Fibroblast of skin of left quadriceps (primary cell): Measurements from ENCODE around the gene NOS3.

ENCODE experiments used
- DNase-seq, 2 experiments: peaks; one replicate each; pipeline ENCODE4 v3.0.0-alpha.2; 2013; ENCODE audit warnings: low read depth in 2 of 2

The NOS3 gene

DNA sequence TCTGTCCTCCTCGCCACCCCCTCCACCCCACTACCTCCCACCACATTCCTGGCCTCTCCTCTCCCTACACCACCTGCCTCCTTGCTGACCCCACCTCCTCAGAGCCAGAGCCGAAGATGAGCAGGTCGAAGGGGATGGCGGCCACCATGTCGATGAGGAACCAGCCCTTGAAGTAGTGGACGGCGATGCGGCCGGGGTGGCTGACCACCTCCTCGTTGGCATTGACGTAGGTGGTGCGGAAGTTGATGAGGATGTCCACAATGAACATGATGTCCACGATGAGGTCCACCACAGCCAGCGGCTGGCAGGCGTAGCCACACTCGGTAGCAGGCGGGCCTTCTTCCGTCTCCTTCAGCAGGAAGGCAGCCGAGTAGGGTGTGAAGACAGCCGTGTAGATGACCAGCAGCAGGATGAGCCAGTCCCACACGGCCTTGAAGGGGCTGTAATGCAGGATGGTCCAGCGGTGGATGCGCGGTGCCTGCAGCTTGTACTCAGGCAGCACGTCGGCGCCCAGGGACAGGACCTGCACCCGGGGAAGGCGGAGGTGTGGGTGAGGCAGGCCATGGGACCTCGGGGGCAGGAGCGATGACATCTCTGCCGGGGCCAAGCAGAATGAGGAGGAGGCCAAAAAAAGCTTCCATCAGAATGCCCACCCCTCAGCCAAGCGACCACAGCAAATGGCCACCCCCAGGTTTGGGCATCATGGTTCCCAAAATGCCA is 38.3 kb upstream of the NOS3 start:
- no peak for DNase-seq

DNA sequence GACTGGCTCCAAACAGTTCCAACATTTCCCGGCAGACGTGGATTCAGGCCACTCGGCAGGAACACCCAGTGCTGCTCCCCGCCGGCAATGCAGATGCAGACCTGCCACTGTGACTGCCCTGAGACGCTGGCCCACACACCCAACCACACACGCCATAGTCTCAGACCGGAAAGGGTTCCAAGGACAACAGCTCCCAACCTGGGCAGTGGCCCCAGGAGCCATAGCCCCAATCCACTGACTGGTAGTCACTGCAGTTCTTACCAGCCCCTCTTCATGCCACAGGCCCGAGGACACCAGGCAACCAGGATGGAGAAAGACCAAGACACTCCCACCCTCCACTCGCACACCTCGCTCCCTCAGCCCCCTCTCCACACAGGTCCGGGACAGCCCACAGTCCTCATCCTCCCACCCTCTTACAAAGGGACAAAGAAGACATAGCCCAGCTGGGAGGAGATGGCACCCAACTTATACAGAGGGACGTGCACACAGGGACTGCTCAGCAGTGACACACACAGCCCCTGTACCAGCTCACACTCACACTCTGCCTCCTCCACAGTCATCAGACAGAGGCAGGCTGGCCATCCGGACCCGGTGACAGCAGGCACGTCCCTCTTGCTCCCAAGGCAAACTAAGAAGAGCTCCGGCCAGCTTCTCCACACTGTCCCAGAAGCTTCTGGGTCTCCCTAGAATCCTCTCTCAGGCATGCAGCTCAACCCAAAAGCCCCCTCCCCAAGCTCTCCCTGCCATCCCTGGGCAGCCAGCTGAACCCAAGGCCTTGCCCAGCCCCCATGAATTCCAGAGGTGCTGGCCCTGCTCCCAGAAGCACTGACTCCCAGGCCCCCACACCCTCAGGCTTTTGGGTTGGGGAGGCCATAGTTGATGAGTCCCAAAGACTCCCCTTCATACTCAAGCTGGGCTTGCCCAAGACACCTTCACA is 37.5 kb upstream of the NOS3 start:
- no peak for DNase-seq

DNA sequence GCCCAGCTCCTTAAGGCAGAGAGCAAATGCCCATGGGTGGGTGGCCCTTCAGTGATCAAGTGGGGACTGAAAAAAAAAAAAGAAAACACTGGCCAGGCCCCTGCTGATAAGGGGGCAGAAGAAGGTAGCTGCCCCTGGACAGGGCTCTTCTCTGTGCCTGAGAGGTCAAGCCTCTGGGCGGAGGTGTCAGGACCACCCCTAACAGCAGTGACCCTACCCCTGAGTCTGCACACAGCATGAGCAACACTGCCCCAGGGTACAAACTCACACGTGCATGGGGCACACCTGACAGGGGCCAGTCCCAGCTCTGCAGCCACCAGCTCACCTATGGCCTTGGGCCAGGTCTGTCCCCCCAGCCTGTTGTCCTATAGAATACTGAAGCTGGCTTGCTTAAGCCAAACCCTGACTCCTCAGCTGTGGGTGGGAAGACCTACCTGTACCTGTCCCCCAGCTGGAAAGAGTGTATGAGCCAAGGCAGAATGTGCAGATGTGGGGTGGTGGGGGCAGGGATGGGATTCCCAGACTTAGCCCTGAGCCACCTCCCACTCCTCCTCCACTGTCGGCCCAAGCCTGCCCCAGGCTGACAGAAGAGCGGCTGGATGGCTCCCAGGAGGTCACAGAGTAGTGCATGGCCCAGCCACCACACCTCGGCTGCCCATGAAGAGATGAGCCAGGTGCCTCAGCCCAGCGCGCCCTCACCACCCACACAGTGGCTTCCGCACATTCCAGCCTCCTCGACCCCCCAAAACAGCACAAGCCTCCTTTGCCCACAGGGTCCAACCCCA is 36.4 kb upstream of the NOS3 start:
- DNase-seq: no peak

DNA sequence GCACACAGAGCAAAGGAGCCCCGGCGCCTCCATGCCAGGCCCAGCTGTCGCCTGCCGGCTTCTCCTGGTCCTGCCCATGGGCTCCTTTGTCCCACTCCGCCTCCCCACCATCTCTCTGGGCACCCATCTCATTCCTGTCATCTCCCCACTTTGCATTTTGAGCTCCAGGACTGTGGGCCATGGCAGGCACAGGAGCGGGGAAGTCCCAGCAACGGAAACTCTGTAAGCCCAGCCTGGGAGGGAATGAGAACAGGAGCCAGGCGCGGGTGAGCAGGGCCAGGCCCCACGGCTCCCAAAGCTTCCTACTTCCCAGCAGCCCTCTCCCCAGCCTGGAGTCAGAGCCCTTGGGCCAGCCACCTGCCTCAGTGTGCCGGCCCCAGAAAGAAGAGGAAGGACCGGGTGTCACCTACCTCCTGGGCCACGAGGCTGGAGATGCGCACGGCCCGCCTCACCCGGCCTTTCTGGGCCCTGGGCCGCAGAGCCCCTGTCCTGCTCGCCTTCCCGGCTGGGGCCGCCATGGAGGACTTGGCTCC is 35.8 kb upstream of the NOS3 start:
- DNase-seq: no peak

DNA sequence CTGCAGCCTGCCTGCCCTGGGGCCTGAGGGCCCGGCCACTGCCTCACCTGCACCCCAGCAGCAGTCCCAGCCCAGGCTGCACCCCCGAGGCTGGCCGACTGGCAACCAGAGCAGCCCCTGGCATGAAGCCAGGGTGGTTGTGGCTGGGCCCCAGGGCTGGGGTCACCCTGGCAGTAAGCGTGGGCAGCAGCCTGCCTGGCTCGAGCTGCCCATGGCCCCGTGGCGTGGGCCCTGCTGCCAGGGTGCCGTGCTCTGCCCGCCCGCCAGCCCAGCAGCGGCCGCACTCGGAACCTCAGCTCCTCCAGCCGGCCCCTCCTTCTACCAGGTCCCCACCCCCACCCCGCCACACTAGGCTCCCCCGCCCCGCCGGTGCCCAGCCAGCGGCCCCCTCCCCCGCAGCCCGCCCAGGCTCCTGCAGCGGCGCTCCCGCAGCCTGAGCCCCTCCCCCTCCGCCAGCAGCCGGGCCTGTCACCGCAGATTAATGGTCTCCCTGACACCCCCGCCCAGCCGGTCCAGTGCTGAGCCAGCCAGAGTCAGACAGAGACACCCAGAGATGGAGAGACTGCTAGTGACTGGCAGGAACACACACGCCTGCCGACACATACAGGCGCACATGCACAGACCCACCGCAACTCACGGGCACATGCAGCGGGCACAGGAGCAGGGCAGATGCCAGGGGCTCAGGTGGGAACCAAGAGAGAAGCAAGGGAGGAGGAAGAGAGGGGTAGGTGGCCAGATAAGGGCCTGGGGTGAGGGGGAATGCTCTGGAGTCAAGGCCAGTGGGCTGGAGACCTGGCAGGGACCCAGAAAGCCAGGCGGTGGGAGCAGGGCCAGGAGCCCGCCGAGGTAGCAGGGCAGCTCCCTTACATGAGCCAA is 35.1 kb upstream of the NOS3 start:
- no peak for DNase-seq

DNA sequence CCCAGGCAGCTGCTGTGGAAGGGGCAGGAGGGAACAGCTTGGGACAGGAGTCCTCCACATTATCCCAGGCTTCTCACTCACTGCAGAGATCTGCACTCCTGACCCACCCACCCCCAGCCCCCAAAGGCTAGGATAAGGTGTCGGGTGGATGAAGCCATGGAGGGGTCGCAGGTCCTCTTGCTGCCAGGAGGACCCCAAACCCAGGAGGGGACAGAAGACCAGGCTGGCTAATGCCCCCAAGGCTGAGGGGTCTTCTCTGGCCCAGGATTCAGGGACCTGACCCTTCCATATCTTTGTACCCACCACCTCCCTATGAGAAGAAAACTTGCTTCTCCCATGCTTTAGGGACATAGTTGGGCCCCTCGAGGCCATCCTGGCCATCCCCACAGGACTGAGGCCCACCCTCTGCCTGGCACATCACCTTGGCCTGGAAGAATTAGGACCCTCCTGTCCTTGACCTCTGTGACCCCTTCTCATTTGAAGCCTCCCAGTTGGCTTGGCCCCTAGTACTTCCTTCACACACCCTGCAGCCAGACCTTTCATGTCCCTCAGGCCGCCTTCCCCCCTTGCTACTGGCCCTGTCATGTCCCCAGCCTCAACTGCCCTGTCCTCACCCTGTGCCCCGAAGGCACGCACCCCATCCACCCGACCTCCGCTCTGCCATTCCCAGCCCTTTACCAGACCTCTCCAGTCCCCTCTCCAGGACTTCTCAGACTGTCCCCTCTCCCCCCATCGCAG is 34.3 kb upstream of the NOS3 start:
- no peak for DNase-seq

DNA sequence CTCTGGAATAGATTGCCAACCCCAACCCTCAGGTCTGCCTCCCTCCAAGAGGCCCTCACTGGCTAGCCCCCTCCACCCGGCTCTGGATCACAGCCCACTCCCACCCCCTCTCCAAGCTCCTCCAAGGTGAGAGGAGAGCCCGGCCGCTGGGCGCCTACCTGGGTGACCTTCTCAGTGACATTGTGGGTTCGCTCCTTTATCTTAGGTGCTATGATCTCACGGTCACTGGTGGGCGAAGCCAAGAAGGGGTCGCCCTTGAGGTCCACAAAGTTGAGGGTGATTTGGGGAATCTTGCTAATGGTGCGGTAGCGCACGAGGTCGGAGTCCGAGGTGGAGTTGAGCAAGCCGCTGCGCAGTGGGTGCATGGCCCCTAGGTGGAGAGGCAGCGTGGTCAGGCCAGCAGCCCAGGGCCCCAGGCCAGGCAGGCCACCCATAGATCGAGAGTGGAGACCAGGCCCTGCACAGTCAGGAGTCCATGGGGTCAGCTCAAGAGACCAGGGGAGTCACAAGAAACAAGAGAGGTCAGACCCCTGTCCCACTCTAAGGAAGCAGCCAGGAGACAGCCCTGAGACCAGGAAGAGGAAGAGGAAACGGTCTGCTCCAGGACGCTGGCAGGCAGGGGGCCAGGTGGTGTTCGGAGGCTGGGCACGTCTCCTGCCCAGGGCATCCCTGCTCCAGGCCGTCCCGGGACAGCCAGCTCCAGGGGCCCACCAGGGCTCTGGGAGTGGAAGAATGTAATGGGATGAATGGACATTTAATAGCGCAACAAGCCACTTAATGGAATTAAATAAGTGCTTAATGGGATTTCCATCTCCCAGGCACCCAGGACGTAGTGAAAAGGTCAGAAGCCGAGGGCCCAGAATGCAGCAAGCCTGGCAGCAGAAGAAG is 33.4 kb upstream of the NOS3 start:
- DNase-seq: no peak

DNA sequence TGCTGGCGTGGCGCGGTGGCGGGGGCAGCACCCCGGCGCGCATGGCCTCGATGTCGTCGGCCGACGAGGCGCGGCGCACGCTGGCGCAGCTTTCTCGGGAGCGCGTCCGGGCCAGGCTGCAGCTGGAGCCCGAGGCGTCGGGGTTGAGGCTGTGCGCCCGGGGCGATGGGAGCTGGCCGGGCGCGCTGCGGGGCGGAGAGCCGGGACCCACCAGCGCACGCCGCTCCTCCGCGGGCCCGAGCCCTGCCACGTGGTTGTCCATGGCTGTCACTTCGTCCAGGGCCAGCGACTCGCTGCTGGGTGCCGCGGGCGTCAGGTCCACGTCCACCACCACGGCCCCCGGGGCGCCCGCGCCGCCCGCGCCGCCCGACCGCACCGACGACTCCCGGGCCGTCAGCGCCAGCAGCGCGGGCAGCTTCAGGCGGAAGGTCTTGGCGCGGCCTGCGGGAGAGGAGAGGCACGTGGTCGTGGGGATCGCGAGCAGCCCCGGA is 32.7 kb upstream of the NOS3 start:
- DNase-seq: no peak

DNA sequence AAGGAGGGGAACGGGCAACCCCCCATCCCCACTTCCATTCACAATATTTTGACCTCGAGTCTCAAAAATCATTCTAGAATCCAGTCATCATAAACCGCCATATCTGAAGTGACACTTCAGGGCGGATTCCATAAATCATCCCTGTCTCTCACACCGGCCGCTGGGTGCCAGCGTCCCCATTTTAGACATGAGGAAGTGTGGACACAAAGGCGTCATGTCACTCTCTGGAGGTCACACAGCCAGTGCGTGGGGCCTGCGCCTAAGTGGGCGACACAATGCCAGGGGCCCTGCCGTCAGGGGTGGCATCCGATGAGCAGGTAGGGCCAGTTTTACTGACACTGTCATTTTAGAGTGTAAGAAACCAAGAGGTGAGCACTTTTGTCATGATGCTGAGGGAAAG is 32.2 kb upstream of the NOS3 start:
- no peak for DNase-seq

DNA sequence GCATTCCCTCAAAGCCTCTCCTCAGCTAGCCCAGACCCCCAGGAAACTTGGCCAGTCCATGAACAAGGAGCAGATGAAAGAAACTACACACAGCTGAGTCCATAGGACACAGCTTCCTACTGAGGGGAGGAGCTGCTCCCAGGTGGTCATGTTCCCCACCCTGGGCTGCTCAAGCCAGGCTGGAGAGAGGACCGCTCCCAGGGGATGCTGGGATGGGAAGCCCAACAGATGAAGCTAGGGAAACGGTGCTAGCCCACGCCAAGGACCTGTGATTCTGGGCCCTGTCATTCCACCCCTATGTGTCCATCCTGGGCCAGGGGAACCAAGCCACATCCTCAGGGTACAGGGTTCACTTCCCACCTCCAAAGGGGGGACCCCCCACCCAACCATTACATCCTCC is 31.7 kb upstream of the NOS3 start:
- no peak for DNase-seq

DNA sequence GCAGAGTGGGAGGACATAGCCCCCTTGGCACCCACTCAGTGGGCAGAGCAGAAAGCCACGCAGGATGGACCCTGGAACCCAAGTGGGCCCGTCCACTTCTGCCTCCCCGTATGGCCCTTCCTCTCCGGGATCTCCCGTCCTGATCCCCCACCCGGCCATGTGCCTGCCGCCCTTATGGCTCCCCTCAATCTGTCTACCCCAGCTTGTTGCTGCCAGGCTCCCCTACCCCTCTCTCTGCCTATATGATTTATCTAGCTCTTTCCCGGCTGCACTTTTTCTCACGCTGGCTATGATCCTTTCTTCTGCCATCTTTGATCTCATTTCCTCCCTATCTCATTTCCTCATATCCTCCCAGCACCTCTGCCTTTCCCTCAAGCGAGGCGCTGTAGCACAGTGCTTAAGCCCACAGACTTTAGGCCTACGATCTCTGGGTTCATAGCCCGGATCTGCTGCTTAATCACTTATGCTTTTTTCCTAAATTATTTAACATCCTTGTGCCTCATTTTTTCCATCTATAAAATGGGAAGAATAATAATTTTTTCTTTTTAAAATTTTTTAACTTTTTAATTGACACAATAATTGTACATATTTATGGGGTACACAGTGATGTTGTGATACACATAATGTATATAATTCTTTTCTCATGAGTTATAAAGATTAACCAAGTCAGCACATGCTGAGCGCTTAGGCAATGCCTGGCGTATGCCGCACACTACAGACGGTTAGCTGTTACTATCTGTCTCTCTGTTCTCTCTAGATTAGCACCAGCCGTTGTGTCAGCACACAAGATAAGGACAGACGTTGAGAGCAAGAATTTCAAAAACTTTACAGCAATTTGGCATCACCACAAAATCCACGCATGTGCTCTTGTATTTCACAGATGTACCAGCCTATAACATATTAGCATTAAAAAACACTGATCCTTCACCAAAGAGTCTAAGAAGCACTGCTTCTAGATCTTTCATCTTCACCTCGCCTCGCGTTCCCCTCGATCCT is 30.8 kb upstream of the NOS3 start:
- DNase-seq: no peak

DNA sequence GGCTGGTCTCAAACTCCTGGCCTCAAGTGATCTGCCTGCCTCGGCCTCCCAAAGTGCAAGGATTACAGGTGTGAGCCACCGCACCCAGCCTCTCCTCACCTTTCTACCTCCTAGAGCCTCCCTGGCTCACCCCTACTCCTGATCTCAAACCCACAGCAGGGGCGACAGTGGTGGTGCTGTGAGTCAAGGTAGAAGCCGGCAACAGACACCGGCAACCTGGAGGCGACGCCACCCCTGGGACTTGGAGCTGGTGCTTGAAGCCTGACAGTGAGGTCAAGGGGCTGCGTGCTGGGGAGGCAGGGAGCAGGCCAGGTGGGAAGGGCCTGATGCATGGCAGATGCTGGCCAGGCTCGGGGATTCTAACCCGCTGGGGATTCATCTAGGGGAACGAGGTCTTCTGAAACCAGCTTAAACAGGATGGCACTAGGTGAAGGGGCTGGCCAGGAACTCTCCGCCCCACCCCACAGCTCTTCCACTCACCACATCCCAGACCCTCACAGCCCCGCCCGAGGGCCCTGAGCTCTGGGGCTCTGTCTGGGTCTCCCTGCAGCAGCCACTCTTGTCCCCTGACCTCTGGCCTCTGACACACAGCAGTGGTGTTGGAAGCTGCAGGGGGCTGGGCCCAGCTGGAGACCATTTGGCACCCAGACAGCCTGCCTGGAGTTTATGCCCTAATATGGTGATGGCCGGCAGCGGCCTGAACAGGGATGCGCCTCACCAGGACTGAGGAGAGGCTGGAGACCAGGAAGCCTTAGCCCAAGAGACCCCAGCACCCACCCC is 29.1 kb upstream of the NOS3 start:
- no peak for DNase-seq

DNA sequence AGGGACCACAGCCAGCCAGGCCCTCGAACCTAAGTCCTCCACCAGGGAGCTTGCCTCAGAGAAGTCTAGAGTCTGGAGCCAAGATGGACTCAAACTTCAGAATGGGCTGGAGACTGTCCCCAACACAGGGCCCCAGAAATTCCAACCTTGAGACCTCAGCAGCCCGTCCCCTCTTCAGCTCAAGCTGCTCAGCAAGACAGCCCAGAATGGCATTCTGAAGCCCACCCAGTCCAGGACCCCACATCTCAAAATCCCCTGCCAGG is 28.6 kb upstream of the NOS3 start:
- no peak for DNase-seq

DNA sequence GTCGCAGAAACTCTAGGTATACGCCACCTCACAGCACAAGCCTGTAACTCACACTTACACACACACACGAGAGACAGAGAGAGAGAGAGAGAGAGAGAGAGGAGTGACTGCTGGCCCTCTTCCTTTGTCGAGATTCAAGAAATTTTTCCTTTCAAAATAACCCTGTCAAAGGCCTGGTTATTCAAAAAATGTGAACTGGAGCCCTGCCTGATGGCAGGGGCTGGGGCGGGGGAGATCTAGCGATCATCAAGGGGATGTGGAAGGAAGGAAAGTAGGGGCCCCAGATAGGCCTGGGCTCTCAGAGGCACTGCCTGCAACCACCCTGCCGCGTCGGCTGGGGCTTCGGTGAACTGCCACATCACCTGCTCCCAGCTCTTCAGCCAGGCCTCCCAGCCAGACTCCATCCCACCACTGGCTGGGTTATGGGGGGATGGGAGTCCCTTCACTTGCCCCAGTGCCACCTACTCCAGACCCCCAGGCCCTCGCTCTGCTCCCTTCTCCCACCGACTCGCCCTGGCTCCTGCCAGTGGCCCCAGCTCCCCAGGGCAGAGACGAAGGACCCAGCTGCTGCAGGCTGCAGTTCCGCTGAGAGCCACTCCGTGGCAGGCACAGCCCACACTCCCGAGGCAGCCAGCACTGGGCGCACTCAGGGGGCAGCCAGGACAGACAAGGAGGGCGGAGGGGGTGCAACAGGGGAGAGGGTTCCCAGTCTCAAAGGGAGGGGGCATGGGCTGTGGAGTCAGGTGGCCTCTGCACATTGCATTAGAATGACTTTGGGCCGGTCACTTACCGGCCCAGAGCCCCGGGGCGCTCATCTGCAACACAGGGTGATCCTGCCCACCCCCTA is 28.0 kb upstream of the NOS3 start:
- DNase-seq: peak in 1 of 2 experiments; percentile 3

DNA sequence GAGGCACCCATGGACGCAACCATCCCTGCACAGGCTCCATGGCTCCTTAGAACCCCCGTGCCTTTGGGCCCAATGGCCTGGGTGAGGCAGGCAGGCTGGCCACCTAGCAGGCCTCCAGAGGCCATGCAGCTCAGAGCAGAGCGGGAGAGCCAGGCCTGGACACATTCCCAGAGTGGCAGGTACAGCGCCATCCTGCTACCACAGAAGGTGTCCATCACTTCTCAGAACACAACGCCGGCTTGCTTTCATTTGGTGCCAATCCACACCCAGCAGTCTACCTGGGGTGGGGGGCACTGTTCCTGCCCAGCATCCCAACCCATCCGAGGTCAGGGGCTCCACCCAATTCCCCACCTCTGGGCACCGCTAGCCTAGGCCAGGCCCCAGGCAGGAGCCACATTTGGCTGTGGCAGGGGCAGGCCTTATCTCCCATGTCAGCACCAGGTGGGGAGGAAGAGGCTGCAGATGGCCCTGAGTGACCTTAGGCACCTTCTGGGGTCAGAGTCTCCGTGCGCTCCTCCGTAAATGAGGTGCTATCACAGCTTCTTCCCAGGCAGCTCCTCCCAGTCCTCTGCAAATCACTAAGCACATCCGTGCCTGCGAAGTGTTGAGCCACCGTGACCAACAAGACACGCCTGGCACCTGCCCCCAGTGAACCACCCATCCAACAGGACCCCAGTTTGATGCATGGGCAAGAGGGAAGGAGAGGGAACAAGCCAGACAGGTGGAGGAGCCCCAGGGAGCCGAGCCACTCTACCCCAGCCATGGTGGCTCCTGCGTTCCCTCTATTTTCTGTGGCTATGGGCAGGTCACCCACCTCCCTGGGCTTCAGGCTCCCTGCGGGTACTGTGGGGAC is 26.9 kb upstream of the NOS3 start:
- no peak for DNase-seq
